LNCaP clone FGC (cell line): ENCODE data around the gene KCTD1.

Experiments
- DNase-seq: peaks from one replicate; pipeline ENCODE4 v3.0.0-alpha.2; 2011; ENCODE audit warnings: low read depth
- H3K4me3 ChIP-seq: 2 replicates; pipeline ENCODE4 v1.5.1; 2011; ENCODE audit warnings: mild to moderate bottlenecking, low read depth, low read length, control low read depth
- CTCF ChIP-seq: IDR thresholded peaks from 2 replicates; pipeline ENCODE4 v1.5.1; 2012; ENCODE audit warnings: mild to moderate bottlenecking; ENCODE audit not compliant: control insufficient read depth, insufficient read depth; ENCODE audit errors: extremely low read depth

KCTD1 gene

GRCh38 chr18:26424428-26425147, 123.8 kb downstream of the KCTD1 start:
- DNase-seq = no peak
- no peak overlapping the region for H3K4me3 ChIP-seq
- TF ChIP-seq CTCF = no peak

- H3K4me3 ChIP-seq = no peak overlapping the region
- DNase-seq = no peak
- no peak for TF ChIP-seq CTCF
These were observed 125.7 kb downstream of the KCTD1 start for GRCh38 chr18:26422472-26423162.

- no peak for DNase-seq
- TF ChIP-seq CTCF = no peak
- H3K4me3 ChIP-seq = no peak overlapping the region
These were observed 126.4 kb downstream of the KCTD1 start for GRCh38 chr18:26421931-26422330.

- no peak for TF ChIP-seq CTCF
- no peak overlapping the region for H3K4me3 ChIP-seq
- no peak for DNase-seq
These were observed 126.8 kb downstream of the KCTD1 start for GRCh38 chr18:26421503-26421902.

- no peak for DNase-seq
- TF ChIP-seq CTCF = no peak
- H3K4me3 ChIP-seq = no peak overlapping the region
These were observed 128.6 kb downstream of the KCTD1 start for GRCh38 chr18:26419746-26420145.

- no peak overlapping the region for H3K4me3 ChIP-seq
- no peak for TF ChIP-seq CTCF
- no peak for DNase-seq
These were observed 130.1 kb downstream of the KCTD1 start for GRCh38 chr18:26418225-26418624.

GRCh38 chr18:26417190-26417589, 131.2 kb downstream of the KCTD1 start:
- TF ChIP-seq CTCF = no peak
- H3K4me3 ChIP-seq = no peak overlapping the region
- no peak for DNase-seq
